HG03139 (cell line): ENCODE data around the gene TMA16.
"Not testable (repeated sequence)": the region's sequence is repeated elsewhere in the genome, so short reads cannot be mapped to it uniquely, and the experiment has no call there.

Source experiments
- ATAC-seq: cut with Tn5 transposase; IDR thresholded peaks from one replicate; pipeline ENCODE4 v1.9.1; 2021; ENCODE audit not compliant: unreplicated experiment

The TMA16 gene

GRCh38 chr4:163494360-163495241 lies at the start of gene TMA16:
TMA16 (plus strand) TSS chr4:163494690; CDS start chr4:163494802, 112 bp downstream.
- peak; percentile 81 for ATAC-seq

GRCh38 chr4:163447023-163447422 lies 47.5 kb upstream of the TMA16 start:
- not testable (repeated sequence) for ATAC-seq

- no peak for ATAC-seq
These were observed 47.0 kb upstream of the TMA16 start for GRCh38 chr4:163447481-163447880.

- ATAC-seq = no peak
These were observed 45.8 kb upstream of the TMA16 start for GRCh38 chr4:163448540-163449203.

GRCh38 chr4:163462556-163462955 lies 31.9 kb upstream of the TMA16 start:
- no peak for ATAC-seq

- ATAC-seq = no peak
These were observed 27.3 kb upstream of the TMA16 start for GRCh38 chr4:163467082-163467770.

GRCh38 chr4:163470391-163470790 lies 24.1 kb upstream of the TMA16 start:
- ATAC-seq = no peak

GRCh38 chr4:163473130-163473529 lies 21.4 kb upstream of the TMA16 start:
- ATAC-seq = no peak

- ATAC-seq = no peak
These were observed 20.9 kb upstream of the TMA16 start, which contains the start of gene TKTL2 for GRCh38 chr4:163473576-163473975. TKTL2 (minus strand) TSS chr4:163473754; CDS start chr4:163473734, 20 bp downstream.

GRCh38 chr4:163474027-163474426 lies 20.5 kb upstream of the TMA16 start:
- no peak for ATAC-seq

GRCh38 chr4:163476761-163477438 lies 17.6 kb upstream of the TMA16 start:
- ATAC-seq = no peak

- peak; percentile 54 for ATAC-seq
These were observed 12.3 kb upstream of the TMA16 start for GRCh38 chr4:163482190-163482589.

- no peak for ATAC-seq
These were observed 9.6 kb upstream of the TMA16 start for GRCh38 chr4:163484906-163485305.

GRCh38 chr4:163485589-163485988 lies 8.9 kb upstream of the TMA16 start:
- ATAC-seq = no peak

GRCh38 chr4:163486321-163486720 lies 8.2 kb upstream of the TMA16 start:
- ATAC-seq = no peak

GRCh38 chr4:163489929-163490328 lies 4.6 kb upstream of the TMA16 start:
- no peak for ATAC-seq

GRCh38 chr4:163492951-163493504 lies 1.5 kb upstream of the TMA16 start:
- no peak for ATAC-seq

- no peak for ATAC-seq
These were observed 689 bp upstream of the TMA16 start for GRCh38 chr4:163493643-163494359.

GRCh38 chr4:163495900-163496299 lies 1.4 kb downstream of the TMA16 start:
- ATAC-seq = peak; percentile 23

GRCh38 chr4:163500586-163500985 lies 6.1 kb downstream of the TMA16 start:
- no peak for ATAC-seq
